Measurements from ENCODE around the gene RWDD1. TPM values are rescaled to one million over a fixed set of nuclear protein-coding genes. Genes with fewer than 3 reads are reported as not detected.

RWDD1 gene
- total and polyA plus RNA-seq, 2 of the 13 experiments (the other 11 are each of a cell fraction or from before 2014, with no cell fraction given): 27.4 to 67.1 TPM

GRCh38 chr6:116631379-116631990, 60.2 kb downstream of the RWDD1 start (continued):
- TF ChIP-seq, protein P1, sequence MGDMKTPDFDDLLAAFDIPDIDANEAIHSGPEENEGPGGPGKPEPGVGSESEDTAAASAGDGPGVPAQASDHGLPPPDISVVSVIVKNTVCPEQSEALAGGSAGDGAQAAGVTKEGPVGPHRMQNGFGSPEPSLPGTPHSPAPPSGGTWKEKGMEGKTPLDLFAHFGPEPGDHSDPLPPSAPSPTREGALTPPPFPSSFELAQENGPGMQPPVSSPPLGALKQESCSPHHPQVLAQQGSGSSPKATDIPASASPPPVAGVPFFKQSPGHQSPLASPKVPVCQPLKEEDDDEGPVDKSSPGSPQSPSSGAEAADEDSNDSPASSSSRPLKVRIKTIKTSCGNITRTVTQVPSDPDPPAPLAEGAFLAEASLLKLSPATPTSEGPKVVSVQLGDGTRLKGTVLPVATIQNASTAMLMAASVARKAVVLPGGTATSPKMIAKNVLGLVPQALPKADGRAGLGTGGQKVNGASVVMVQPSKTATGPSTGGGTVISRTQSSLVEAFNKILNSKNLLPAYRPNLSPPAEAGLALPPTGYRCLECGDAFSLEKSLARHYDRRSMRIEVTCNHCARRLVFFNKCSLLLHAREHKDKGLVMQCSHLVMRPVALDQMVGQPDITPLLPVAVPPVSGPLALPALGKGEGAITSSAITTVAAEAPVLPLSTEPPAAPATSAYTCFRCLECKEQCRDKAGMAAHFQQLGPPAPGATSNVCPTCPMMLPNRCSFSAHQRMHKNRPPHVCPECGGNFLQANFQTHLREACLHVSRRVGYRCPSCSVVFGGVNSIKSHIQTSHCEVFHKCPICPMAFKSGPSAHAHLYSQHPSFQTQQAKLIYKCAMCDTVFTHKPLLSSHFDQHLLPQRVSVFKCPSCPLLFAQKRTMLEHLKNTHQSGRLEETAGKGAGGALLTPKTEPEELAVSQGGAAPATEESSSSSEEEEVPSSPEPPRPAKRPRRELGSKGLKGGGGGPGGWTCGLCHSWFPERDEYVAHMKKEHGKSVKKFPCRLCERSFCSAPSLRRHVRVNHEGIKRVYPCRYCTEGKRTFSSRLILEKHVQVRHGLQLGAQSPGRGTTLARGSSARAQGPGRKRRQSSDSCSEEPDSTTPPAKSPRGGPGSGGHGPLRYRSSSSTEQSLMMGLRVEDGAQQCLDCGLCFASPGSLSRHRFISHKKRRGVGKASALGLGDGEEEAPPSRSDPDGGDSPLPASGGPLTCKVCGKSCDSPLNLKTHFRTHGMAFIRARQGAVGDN (CRISPR knock-in tag; IDR thresholded peaks at IDR 0.05): no peak
- 0 out of 2 replicates have a peak, but pooled peaks have one; percentile 42 for TF ChIP-seq TP53 (CRISPR knock-in tag; conservative IDR thresholded peaks at IDR 0.05)
- TF ChIP-seq KDM2A (CRISPR knock-in tag; IDR thresholded peaks at IDR 0.05; ENCODE audit: borderline replicate concordance, low read depth): peak; percentile 79
- TF ChIP-seq, protein P2, sequence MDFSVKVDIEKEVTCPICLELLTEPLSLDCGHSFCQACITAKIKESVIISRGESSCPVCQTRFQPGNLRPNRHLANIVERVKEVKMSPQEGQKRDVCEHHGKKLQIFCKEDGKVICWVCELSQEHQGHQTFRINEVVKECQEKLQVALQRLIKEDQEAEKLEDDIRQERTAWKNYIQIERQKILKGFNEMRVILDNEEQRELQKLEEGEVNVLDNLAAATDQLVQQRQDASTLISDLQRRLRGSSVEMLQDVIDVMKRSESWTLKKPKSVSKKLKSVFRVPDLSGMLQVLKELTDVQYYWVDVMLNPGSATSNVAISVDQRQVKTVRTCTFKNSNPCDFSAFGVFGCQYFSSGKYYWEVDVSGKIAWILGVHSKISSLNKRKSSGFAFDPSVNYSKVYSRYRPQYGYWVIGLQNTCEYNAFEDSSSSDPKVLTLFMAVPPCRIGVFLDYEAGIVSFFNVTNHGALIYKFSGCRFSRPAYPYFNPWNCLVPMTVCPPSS (IDR thresholded peaks at IDR 0.05): no peak
- no peak for TF ChIP-seq ZNF530 (CRISPR knock-in tag; IDR thresholded peaks at IDR 0.05; ENCODE audit: low read depth)
- TF ChIP-seq ZGPAT (CRISPR knock-in tag; IDR thresholded peaks at IDR 0.05): peak; percentile 90
- TF ChIP-seq, protein P3, sequence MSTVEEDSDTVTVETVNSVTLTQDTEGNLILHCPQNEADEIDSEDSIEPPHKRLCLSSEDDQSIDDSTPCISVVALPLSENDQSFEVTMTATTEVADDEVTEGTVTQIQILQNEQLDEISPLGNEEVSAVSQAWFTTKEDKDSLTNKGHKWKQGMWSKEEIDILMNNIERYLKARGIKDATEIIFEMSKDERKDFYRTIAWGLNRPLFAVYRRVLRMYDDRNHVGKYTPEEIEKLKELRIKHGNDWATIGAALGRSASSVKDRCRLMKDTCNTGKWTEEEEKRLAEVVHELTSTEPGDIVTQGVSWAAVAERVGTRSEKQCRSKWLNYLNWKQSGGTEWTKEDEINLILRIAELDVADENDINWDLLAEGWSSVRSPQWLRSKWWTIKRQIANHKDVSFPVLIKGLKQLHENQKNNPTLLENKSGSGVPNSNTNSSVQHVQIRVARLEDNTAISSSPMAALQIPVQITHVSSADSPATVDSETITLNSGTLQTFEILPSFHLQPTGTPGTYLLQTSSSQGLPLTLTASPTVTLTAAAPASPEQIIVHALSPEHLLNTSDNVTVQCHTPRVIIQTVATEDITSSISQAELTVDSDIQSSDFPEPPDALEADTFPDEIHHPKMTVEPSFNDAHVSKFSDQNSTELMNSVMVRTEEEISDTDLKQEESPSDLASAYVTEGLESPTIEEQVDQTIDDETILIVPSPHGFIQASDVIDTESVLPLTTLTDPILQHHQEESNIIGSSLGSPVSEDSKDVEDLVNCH (CRISPR knock-in tag; IDR thresholded peaks at IDR 0.05): no peak
- TF ChIP-seq ZBTB40 (IDR thresholded peaks at IDR 0.05): no peak
- peak; percentile 79; the same call in 1 of the 2 replicates for TF ChIP-seq ZBTB40 (CRISPR knock-in tag; IDR thresholded peaks at IDR 0.05)

All from HepG2 (cell line).